ENCODE data around the gene HECTD3.
A peak's percentile ranks its signal among the peaks of the same experiment; 100 is the strongest.
"Not testable (repeated sequence)": the region's sequence is repeated elsewhere in the genome, so short reads cannot be mapped to it uniquely, and the experiment has no call there.

The HECTD3 gene

DNA sequence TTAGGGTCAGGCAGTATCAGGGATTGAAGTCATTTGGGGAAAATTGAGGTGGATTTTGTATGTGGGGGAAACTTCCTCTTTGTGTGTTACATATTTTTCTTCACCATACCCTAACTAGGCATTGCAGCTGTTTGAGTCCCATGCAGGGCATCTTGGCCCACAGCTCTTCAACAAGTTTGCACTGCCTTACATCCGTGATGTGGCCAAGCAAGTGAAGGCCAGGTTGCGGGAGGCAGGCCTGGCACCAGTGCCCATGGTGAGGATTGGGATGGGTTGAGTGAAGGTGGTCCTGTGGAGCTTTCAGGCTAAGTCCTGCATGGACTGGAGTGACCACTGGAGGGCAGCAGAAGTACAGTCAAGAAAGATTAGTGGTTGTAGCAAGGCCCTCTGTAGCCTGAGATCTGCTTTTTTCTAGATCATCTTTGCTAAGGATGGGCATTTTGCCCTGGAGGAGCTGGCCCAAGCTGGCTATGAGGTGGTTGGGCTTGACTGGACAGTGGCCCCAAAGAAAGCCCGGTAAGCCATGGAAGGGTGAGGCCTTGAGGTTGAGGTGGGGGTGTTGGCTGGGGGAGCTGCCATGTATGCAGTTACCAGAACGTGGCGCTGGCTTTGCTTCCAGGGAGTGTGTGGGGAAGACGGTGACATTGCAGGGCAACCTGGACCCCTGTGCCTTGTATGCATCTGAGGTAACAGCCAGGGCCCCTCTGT lies 3.4 kb upstream of the HECTD3 start:
- DNase-seq (ENCODE audit: low read depth in 3 of 3): peak; percentile 58 to 73 (median 72)

DNA sequence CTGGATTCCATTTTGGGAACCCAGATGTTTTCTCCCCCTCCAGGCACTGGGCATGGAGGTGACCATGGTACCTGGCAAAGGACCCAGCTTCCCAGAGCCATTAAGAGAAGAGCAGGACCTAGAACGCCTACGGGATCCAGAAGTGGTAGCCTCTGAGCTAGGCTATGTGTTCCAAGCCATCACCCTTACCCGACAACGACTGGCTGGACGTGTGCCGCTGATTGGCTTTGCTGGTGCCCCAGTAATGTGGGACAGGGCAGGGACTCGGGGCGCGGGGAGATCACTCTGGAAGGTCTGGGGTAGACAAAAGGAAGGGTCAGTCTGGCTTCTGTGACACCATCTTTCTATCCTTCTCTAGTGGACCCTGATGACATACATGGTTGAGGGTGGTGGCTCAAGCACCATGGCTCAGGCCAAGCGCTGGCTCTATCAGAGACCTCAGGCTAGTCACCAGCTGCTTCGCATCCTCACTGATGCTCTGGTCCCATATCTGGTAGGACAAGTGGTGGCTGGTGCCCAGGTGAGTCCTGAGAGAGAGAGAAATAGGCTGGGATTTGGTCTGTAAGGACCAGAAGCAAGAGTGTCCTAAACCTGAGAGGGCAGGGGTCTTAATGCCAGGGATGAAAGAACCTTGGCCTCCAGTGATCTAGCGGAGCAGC lies 2.6 kb upstream of the HECTD3 start:
- no peak for DNase-seq (ENCODE audit: low read depth in 3 of 3)

DNA sequence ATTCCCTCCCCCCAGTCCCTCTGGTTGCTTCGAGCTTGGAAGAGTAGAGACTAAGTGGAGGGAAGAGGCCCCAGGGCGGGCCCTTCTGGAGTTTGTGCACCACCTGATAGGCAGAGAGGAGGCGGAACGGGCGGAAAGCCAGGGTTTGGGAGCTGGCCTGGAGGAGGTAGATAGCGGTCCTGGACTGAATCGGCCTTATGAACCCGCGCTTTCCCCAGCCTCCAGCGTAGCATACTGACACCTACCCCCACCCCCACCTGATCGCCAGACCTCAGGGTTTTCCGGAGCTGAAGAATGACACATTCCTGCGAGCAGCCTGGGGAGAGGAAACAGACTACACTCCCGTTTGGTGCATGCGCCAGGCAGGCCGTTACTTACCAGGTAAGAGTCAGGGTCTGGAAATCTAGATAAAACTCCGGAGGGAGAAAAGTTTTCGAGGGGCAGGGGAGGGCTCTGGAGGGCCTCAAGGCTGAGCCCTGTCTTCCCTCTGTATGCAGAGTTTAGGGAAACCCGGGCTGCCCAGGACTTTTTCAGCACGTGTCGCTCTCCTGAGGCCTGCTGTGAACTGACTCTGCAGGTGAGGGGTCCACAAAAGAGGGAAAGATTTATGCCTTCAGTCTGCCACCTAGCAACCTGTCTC lies 1.6 kb upstream of the HECTD3 start:
- peak in 1 of 3 experiments; percentile 54 for DNase-seq (ENCODE audit: low read depth in 3 of 3)

DNA sequence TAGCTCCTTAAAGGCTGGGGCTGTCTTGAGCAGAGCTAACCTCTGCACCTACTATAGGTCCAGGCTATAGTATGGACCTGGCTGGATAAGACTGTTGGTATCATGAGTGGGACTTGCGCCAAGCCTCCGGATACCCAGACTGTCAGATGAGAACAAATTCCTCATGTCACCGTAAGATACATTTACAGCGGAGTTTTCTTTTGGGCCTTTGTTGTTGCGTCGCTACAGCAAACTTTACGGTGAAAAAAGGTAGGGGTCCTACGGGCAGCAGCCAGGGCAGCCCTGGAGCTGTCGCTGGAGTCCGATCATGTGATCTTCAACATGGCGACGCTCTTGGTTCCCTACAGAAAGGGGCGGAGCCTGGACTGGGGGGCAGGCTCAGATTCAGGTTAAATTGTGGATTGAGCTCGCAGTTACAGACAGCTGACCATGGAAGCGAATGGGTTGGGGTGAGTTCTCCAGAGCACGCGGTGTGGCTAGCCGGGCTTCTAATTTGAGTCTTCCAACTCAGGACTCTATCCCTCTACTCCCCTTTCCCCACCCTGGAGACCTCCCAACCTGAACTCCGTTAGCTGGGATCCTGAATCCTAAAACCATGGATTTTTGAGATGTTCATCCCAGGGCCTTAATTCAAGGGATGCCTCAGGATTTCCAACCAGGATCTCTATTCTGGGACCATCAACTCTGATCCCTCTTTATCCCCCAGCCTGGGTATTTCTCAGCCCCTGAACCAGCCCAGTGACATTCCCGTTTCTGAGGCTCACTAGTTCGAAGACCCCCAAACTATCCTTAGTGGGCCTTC lies 914 bp upstream of the HECTD3 start, which contains the start of gene UROD:
Gene UROD (plus strand): TSS at position 418 of the 802 bp plus-strand sequence. CDS start 12 bp downstream, at position 430.
- peak; percentile 72 to 93 (median 82) for DNase-seq (ENCODE audit: low read depth in 3 of 3)

DNA sequence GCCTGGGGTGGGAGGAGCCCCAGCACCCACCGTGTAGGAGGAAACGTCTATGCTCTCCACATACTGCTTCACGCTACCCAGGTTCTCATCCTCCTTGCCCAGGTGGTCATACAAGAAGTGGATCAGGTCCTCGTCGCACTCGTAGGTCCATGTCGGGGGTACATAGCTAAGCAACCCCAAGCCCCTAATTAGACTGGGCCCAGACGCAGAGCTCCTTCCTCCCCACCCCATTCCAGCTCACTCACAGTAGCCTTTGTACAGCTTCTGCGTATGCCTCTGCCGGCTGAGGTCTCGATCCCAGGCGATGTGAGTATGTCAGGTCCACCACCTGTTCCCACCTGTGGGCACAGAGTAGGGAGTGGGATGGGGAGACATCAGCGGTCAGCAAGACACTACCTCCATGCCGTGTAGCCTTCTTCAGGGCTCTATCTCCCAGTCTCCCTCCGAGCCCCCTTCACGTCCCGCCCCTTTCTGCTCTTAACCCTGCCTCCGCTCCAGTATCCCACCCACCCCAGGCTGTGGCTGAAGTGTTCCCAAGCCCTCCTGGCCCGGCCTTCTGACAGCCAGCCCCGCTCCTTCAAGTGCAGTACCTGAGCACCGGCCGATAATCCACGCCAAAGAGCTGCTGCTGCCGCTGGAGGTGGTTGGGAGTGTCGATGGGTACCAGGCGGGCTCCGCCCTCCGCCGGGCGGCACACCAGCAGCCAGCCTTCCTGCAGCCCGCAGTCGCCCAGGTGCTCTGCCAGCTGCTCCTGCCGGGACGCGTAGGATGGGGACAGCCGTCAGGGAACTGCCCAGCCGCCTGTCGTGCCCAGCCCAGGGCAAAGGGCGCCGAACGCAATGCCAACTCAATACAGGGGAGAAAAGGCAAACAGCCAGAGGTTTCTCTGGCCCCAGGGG lies 919 bp downstream of the HECTD3 start:
- DNase-seq (ENCODE audit: low read depth in 3 of 3): peak in 1 of 3 experiments; percentile 34

DNA sequence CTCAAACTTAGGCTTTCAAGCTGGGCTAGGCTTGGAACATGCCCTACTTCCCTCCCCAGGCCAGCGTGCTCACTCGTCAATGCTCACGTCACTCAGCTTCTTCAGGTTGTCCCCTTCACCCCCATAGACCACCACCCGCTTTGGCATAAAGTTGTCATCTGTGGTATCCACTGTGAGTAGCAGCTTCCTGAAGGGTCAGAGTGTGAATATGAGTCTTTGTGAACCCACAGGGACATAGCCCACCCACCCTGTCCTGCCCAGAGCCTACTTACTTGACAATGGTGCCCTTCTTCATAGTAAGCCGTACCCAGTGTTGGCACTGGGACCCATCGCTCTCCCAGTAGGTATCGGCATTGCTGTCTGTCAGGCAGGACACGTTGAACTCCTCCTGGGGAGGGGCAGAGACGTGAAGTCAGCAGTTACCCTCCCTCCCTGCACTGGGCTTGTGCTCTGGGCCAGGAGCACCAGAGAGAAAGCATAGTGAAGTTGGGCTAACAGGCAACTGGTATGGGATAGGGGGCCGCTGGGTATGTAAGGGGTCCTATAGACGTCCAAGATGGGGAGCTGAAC lies 1.7 kb downstream of the HECTD3 start:
- no peak for DNase-seq (ENCODE audit: low read depth in 3 of 3)

DNA sequence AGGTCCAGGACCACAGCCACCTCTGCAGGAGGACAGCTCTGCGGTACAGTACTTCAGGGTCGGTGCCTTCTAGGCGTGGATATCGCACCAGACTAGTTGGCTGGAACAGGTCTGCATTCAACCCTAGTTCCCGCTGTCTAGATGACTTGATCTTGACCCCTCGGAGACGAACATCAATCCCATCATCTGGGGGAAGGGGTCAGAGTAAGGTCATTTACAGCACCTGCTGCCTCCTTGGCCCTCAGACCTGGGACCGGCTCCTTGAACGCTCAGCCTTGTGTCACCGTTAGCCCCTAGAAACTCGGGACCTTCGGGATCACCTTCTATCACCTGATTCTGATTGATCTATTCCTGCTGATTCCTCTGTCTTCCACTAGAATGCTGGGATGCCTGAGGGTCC lies 2.6 kb downstream of the HECTD3 start:
- DNase-seq (ENCODE audit: low read depth in 3 of 3): no peak

DNA sequence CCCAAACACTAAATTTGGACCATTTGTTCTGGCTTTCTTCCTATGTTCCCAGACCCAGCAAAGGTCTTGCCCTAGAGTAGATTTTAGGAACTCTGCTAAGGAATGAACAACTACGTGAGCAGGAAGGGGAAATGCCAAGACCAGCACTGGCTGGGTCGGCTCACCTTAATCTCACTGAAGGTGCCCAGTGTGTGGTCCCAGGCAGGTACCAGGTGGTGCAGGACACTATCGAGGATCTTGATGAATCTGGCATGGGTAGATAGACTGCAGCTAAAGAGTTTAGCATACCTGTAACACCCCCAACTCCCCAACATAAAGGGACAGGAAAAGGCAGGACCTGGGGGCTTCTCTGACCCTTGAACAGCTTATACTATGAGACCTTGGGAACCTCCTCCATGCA lies 3.0 kb downstream of the HECTD3 start:
- no peak for DNase-seq (ENCODE audit: low read depth in 3 of 3)

DNA sequence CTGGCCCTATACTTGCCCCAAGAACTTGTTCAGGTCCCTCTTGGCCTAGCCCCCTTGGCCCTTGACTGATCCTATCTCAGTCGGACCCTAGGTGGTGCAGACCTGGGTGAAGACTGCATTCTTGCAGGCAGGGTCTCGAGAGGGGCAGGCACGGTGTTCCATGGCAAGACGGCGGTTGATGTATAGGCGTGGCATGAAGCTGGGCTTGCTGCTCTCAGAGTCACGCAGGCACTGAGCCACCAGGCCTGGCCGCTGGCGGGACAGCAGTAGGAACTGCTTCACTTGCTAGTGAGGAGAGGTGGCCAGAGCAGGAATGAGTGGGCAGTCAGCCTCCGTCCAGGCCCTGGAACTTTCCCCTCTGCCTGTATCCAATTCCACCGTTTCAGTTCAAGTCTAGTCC lies 3.8 kb downstream of the HECTD3 start:
- DNase-seq (ENCODE audit: low read depth in 3 of 3): no peak

DNA sequence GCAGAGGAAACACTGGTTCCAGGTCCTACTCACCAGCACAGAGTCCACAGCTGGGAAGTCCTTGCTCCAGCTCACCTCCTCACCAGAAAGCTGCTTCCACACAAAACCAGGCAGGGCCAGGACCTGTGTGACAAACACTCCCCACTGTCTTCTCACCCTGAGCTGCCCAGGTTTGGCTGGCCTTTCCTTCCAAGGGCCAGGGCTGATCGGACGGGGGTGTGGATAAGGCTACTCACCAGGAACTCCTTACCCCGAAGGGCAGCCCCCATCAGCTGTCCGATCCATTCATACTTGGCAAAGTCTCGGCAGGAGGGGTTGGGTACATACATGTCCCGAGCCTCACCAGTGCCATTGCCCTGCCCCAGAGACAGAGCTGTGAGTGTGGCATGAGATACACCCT lies 5.4 kb downstream of the HECTD3 start:
- DNase-seq (ENCODE audit: low read depth in 3 of 3): no peak

DNA sequence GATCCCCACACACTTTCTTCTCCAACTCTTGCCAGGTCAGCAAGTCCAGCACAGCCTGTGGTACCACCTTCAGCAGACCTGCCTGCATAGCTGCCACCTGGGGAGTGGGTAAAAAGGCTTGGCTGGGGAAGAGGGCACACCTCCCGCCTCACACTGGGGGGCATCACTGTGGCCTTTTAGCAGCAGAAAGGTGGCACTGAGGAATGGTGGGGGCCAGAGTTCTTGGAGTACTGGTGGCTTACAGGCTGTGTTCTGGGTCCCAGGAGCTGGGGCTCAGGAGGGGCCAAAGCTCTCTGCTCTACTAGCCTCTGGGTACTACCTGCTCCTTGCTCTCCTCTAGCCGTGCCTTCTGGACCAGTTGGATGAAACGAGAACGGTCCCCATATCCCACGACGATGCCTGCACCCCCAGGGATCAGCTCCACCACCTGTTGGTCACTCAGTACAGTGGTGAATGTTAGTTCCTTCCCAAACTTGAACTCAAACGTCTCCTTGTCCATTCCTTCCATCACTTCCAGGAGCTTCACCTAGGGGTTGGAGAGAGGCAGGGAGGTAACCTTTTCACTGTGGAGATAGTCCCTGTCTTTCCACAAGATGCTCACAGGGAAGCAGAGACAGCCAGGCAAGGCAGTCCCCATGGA lies 6.7 kb downstream of the HECTD3 start:
- no peak for DNase-seq (ENCODE audit: low read depth in 3 of 3)

DNA sequence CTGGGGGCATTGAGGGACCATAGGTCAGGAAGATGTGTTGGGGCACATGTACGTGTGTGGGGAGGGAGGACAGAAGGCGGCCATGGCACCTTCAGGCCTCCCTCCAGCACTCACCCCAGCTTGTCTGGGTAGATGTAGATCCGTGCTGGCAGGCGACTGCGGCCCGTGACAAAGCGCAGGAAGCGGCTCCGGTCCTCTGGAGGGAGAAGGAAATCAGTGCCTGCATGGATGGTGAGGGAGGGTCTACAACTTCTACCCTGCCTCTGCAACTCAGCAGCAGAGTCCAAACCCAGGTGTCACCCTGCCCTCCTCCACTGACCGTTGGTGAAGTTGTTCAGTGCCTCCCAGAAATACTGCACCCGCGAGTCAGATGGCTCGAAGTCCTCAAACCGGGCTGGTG lies 7.4 kb downstream of the HECTD3 start:
- no peak for DNase-seq (ENCODE audit: low read depth in 3 of 3)

DNA sequence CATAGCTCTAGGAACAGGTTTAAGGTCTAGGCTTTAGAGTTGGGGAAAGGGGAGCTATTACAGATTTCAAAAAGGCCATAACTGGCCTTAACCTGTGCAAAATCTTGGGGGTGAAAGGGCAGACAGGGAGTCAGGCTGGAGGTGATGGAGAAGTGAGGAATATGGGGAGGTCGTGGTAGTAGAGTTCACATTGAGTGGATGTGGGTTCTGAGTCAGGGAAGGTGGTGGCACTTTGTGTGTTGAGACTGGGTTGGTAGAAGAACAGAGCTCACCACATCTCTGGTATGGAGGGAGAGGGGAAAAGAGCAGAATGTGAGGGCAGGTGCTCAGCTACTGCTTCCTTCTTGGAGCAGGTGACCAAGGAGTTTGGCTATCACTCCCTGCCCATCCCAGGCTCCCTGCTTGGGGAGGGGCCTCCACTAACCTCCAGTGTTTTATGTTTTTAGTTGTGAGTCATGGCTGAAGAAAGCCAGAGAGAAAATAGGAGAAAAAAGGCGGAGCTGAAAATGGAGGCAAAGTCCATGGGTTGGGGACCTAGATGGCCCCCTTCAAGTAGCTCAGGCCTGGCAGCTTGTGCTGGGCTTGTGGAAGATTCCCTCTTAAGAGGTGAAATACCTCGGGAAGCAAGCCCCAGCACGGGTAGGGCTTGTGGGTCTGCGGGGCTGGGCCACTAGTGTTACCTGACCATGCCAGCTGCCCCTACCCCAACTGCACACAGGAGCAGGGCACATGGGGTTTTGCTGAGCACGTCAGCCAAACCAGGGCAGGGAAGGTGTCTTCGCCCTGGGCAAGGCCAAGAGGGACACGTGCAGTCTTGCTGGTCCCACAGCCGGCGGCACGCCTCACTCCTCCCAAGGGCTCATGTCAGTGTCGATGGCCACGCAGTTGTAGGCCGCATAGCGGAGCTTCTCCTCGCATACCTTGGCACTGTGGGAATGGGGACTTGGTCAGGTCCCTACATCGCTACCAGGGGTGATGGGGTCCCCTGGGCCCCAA lies 8.2 kb downstream of the HECTD3 start:
- no peak for DNase-seq (ENCODE audit: low read depth in 3 of 3)

DNA sequence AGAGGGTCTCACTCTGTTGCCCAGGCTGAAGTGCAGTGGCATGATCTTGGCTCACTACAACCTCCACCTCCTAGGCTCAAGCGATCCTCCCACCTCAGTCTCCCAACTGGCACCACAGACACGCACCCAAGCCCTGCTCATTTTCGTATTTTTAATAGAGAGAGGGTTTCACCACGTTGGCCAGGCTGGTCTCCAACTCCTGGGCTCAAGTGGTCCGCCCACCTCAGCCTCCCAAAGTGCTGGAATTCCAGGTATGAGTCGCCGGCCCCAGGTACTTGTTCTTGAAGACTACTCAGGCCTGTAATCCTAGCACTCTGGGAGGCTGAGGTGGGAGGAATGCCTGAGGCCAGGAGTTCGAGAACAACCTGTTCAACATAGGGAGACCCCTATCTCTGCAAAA lies 9.5 kb downstream of the HECTD3 start:
- not testable (repeated sequence) for DNase-seq (ENCODE audit: low read depth in 3 of 3)

DNA sequence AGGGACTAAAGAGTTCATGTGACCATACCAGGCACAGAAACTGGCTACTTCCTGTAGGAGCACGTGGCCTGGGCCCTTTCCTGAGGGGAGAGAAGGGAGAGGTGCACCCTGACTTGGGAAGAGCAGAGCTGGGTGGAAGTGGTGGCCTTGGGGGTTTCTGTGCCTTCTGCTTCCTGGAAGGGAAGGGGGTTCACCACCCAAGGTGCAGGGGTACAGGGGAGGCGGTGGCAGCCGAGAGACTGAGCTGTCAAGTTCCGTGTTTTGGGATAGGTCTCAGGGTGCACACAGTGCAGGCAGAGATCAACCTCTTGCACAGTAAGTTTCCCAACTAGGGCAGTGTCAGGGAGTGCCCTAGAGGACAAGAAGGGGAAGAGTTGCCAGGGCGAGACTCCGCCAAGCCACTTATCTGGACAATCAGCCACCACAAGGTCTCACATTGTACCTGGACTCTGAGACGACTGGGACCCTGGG lies 10.1 kb downstream of the HECTD3 start:
- DNase-seq (ENCODE audit: low read depth in 3 of 3): no peak

DNA sequence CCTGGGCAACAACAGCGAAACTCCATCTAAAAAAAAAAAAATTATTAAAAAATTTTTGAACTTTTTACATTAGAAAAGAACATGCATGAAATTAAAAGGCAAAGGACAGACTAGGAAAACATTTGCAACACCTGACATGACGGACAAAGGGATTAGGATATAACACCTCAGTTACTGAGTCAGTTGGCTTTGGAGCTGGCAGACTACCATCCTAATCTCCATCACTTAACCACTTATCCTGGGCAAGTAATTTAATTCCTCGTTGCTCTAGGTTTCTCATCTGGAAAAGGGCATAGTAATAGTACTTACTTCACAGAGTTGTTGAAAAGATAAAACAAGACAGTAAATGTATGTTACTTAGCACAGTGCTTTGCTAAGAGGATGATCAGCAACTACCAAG lies 11.9 kb downstream of the HECTD3 start:
- DNase-seq (ENCODE audit: low read depth in 3 of 3): no peak

DNA sequence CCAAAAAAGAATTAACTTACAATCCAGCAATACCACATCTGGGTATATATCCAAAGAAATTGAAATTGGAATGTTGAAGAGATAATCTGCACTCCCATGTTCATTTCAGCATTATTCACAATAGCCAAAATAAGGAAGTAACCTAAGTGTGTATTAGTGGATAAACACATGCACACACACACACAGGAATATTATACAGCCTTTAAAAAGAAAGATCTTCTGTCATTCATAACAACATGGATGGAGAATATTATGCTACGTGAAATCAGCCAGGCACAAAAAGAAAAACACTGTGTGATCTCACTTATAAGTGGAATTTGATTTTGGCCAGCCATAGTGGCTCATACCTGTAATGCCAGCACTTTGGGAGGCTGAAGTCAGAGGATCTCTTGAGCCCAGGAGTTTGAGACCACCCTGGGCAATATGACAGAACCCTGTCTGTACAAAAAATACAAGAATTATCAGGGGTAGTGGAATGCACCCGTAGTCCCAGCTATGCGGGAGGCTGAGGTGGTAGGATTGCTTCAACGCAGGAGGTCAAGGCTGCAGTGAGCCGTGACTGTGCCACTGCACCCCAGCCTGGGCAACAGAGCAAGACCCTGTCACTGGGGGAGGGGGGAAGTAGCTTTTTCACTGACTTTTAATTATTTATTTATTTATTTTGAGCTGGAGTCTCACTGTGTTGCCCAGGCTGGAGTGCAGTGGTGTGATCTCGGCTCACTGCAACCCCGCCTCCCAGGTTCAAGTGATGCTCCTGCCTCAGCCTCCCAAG lies 15.5 kb downstream of the HECTD3 start:
- no peak for DNase-seq (ENCODE audit: low read depth in 3 of 3)

DNA sequence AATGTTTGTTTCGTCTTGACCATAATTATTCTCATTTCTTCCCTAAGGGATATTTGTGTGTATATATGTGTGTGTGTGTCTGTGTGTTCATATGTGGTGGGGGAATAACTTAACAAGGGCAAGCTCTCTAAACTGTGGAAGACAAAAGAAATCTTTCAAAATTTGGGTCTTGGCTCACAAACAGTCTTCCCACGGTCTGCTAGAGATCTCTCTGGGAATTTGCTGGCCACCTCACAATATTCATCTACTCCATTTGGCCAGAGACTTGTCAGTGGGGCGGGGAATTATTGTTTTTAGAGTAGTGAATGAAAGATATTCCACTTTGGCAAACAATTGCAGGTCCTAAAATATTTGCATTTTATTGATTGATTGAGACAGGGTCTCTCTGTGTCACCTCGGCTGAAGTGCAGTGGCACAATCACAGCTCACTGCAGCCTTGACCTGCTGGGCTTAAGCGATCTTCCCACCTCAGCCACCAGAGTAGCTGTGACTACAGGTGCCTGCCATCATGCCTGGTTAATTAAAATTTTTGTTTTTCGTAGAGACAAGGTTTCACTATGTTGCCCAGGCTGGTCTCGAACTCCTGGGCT lies 16.7 kb downstream of the HECTD3 start:
- no peak for DNase-seq (ENCODE audit: low read depth in 3 of 3)

Data from stimulated activated CD4-positive, alpha-beta T cell treated with anti-CD3 and anti-CD28 coated beads, TNF-alpha, amount 100 ng/mL, for 24 hours (primary cell).